Stimulated activated naive CD8-positive, alpha-beta T cell treated with anti-CD3 and anti-CD28 coated beads, Interleukin-15, Interleukin-2, amounts not matched to agents 100 ng/mL and 50 ng/mL, for 24 hours (primary cell): ENCODE measurements around the gene ZNHIT3.
"Not testable (repeated sequence)": the region's sequence is repeated elsewhere in the genome, so short reads cannot be mapped to it uniquely, and the experiment has no call there.

Source experiments
- H3K27ac Mint-ChIP-seq: one replicate; pipeline ENCODE4 v1.8.0; 2021; ENCODE audit warnings: mild to moderate bottlenecking, mixed read lengths
- H3K27me3 Mint-ChIP-seq: one replicate; pipeline ENCODE4 v1.8.0; 2021; ENCODE audit warnings: mixed read lengths
- H3K36me3 Mint-ChIP-seq: one replicate; pipeline ENCODE4 v1.8.0; 2021; ENCODE audit warnings: low read depth, mixed read lengths
- H3K4me1 Mint-ChIP-seq: one replicate; pipeline ENCODE4 v1.8.0; 2021; ENCODE audit warnings: low read depth, mixed read lengths
- H3K4me3 Mint-ChIP-seq: one replicate; pipeline ENCODE4 v1.8.0; 2021; ENCODE audit warnings: mild to moderate bottlenecking, mixed read lengths
- H3K9me3 Mint-ChIP-seq: one replicate; pipeline ENCODE4 v1.8.0; 2021; ENCODE audit warnings: mixed read lengths

The ZNHIT3 gene

GRCh38 chr17:36470499-36470898 lies 16.0 kb upstream of the ZNHIT3 start:
- Mint-ChIP-seq H3K9me3 (no peaks in the 10 kb centered on the region), H3K36me3 (no peaks in the 10 kb centered on the region), H3K4me1 (no peaks in the 10 kb centered on the region), H3K27me3 (peaks cover 35% of the 10 kb centered on the region), H3K27ac (no peak overlapping the region), H3K4me3 (no peak overlapping the region)

GRCh38 chr17:36474571-36474970 lies 11.9 kb upstream of the ZNHIT3 start:
- no peaks in the 10 kb centered on the region for H3K9me3 Mint-ChIP-seq
- H3K36me3 Mint-ChIP-seq: no peaks in the 10 kb centered on the region
- no peak overlapping the region for H3K27ac Mint-ChIP-seq
- H3K4me1 Mint-ChIP-seq: no peaks in the 10 kb centered on the region
- H3K4me3 Mint-ChIP-seq: no peak overlapping the region
- H3K27me3 Mint-ChIP-seq: peaks cover 30% of the 10 kb centered on the region

- no peaks in the 10 kb centered on the region for H3K4me1 Mint-ChIP-seq
- H3K27me3 Mint-ChIP-seq: peaks cover 33% of the 10 kb centered on the region
- no peaks in the 10 kb centered on the region for H3K36me3 Mint-ChIP-seq
- no peak overlapping the region for H3K27ac Mint-ChIP-seq
- no peak overlapping the region for H3K4me3 Mint-ChIP-seq
- H3K9me3 Mint-ChIP-seq: no peaks in the 10 kb centered on the region
These were observed 11.0 kb upstream of the ZNHIT3 start for GRCh38 chr17:36475346-36475970.

DNA sequence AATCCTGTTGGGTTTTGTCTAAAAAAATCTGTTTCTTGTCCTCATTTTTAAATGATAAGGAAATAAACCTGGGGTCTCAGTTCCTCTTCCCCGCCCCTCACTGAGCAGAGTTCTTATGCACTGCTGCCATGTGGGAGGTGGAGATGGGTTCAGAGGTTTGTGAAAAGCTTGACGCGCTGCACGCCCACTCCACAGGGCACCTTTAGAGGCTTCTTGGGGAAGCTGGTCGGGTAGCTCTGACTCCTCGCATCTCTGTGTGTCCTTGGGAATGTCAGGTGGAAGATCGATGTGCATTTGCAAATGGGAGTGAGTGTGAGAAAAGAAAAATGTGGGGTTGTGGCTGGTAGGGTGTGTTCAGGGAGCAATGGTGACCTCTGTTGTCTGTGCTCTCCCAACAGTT lies 4.7 kb upstream of the ZNHIT3 start:
- peaks cover 35% of the 10 kb centered on the region for H3K27me3 Mint-ChIP-seq
- peaks cover 27% of the 10 kb centered on the region for H3K4me1 Mint-ChIP-seq
- no peaks in the 10 kb centered on the region for H3K9me3 Mint-ChIP-seq
- peak overlapping the region; percentile 2 for H3K27ac Mint-ChIP-seq
- no peaks in the 10 kb centered on the region for H3K36me3 Mint-ChIP-seq
- no peak overlapping the region for H3K4me3 Mint-ChIP-seq

DNA sequence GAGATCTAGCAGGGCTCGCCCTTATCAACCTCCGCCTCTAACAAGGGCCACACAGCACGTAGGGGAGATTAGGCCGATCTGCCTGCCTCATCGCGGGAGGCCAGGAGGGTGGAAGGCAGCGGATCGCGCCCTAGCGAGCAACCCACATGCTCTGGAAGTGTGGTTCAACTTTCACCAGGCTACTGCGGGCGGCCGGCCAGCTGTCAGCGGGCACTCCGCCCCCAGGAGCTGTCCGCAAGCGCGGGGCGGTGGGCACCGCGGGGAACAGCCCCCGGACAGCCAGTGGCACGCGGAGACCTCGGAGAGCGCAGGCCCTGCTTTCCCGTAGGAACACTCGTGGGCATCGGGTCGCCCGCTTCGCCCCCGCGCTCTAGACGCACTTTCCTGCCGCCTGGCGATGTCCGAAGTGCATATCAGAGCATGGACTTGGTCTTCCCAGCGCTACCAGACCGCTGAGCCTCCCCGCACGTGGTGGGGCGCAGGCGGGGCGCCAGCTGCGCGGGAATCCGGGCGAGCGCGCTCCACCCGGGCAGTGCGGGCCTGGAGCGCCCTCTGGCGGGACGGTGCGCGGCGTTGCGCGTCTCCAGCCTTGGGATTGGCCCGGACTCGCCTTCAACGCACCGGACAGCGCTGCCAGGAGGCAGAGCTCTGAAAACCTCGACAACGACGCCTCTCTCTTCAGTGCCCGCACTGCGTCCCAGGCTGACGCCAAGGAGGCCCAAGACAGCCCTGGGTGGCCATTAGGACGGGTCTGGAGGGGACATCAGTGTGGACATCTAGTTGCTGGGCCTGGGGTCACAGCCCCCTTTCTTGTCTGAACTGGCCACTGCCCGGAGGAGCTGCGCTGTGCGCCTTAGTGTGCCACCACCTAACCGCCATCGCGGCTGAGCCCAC lies 3.6 kb upstream of the ZNHIT3 start:
- H3K27ac Mint-ChIP-seq: peak overlapping the region; percentile 36
- H3K4me3 Mint-ChIP-seq: peak overlapping the region; percentile 49
- peaks cover 37% of the 10 kb centered on the region for H3K4me1 Mint-ChIP-seq
- peaks cover 26% of the 10 kb centered on the region for H3K27me3 Mint-ChIP-seq
- H3K36me3 Mint-ChIP-seq: no peaks in the 10 kb centered on the region
- no peaks in the 10 kb centered on the region for H3K9me3 Mint-ChIP-seq

- H3K36me3 Mint-ChIP-seq, H3K27ac Mint-ChIP-seq, H3K9me3 Mint-ChIP-seq, H3K4me3 Mint-ChIP-seq: not testable (repeated sequence)
- H3K4me1 Mint-ChIP-seq: peaks cover 42% of the 10 kb centered on the region
- H3K27me3 Mint-ChIP-seq: peaks cover 25% of the 10 kb centered on the region
These were observed 2.5 kb upstream of the ZNHIT3 start for GRCh38 chr17:36484021-36484420.

GRCh38 chr17:36485027-36485426 lies 1.5 kb upstream of the ZNHIT3 start:
- Mint-ChIP-seq H3K36me3 (peaks cover 11% of the 10 kb centered on the region), H3K9me3 (no peaks in the 10 kb centered on the region), H3K4me3 (peak overlapping the region; percentile 99), H3K27me3 (peaks cover 18% of the 10 kb centered on the region), H3K4me1 (peaks cover 51% of the 10 kb centered on the region), H3K27ac (no peak overlapping the region)

DNA sequence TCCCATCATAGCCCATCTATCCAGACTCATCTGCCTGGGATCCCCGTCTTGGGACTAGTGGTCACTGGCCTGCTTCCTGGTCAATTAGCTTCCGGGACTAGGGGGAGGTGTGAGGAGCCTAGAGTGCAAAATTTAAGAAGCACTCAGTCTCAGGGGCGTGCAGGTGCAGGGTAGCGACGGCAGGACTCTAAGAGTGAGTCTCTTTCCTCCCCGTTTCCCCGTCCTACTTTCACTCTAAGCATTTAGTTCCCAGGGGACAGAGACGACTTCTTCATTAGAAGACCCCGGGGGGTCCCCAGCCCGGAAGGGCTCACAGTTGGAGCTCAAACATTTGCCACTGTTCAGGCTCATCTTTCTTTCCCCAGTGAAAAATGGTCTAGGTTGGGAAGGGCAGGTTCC lies 677 bp upstream of the ZNHIT3 start:
- H3K9me3 Mint-ChIP-seq: no peaks in the 10 kb centered on the region
- peaks cover 16% of the 10 kb centered on the region for H3K36me3 Mint-ChIP-seq
- peak overlapping the region; percentile 99 for H3K27ac Mint-ChIP-seq
- H3K4me3 Mint-ChIP-seq: peak overlapping the region; percentile 99
- H3K4me1 Mint-ChIP-seq: peaks cover 55% of the 10 kb centered on the region
- peaks cover 14% of the 10 kb centered on the region for H3K27me3 Mint-ChIP-seq

GRCh38 chr17:36493956-36494355 lies 7.5 kb downstream of the ZNHIT3 start:
- H3K27ac Mint-ChIP-seq: peak overlapping the region; percentile 26

GRCh38 chr17:36494674-36495073 lies 8.2 kb downstream of the ZNHIT3 start:
- H3K4me3 Mint-ChIP-seq: no peak overlapping the region
- H3K27me3 Mint-ChIP-seq: no peaks in the 10 kb centered on the region
- H3K36me3 Mint-ChIP-seq: peaks cover 72% of the 10 kb centered on the region
- peaks cover 24% of the 10 kb centered on the region for H3K4me1 Mint-ChIP-seq
- no peaks in the 10 kb centered on the region for H3K9me3 Mint-ChIP-seq
- H3K27ac Mint-ChIP-seq: no peak overlapping the region

More at GRCh38 chr17:36493956-36494355, 7.5 kb downstream of the ZNHIT3 start:
- peaks cover 73% of the 10 kb centered on the region for H3K36me3 Mint-ChIP-seq
- no peak overlapping the region for H3K4me3 Mint-ChIP-seq
- peaks cover 30% of the 10 kb centered on the region for H3K4me1 Mint-ChIP-seq
- H3K9me3 Mint-ChIP-seq: no peaks in the 10 kb centered on the region
- no peaks in the 10 kb centered on the region for H3K27me3 Mint-ChIP-seq

- H3K4me3 Mint-ChIP-seq: no peak overlapping the region
- H3K27ac Mint-ChIP-seq: peak overlapping the region; percentile 49
- no peaks in the 10 kb centered on the region for H3K9me3 Mint-ChIP-seq
- H3K27me3 Mint-ChIP-seq: no peaks in the 10 kb centered on the region
- peaks cover 68% of the 10 kb centered on the region for H3K36me3 Mint-ChIP-seq
- H3K4me1 Mint-ChIP-seq: peaks cover 20% of the 10 kb centered on the region
These were observed 8.6 kb downstream of the ZNHIT3 start for GRCh38 chr17:36495076-36495578.

GRCh38 chr17:36496018-36496789 lies 9.7 kb downstream of the ZNHIT3 start:
- peaks cover 14% of the 10 kb centered on the region for H3K4me1 Mint-ChIP-seq
- no peak overlapping the region for H3K27ac Mint-ChIP-seq
- no peaks in the 10 kb centered on the region for H3K27me3 Mint-ChIP-seq
- no peak overlapping the region for H3K4me3 Mint-ChIP-seq
- H3K9me3 Mint-ChIP-seq: no peaks in the 10 kb centered on the region
- H3K36me3 Mint-ChIP-seq: peaks cover 62% of the 10 kb centered on the region

GRCh38 chr17:36498155-36498554 lies 11.7 kb downstream of the ZNHIT3 start:
- Mint-ChIP-seq H3K4me3 (no peak overlapping the region), H3K36me3 (peaks cover 60% of the 10 kb centered on the region), H3K27me3 (no peaks in the 10 kb centered on the region), H3K4me1 (no peaks in the 10 kb centered on the region), H3K27ac (no peak overlapping the region), H3K9me3 (no peaks in the 10 kb centered on the region)

- H3K36me3 Mint-ChIP-seq: peaks cover 56% of the 10 kb centered on the region
- no peak overlapping the region for H3K4me3 Mint-ChIP-seq
- peak overlapping the region; percentile 40 for H3K27ac Mint-ChIP-seq
These were observed 12.2 kb downstream of the ZNHIT3 start for GRCh38 chr17:36498560-36499300.

More at GRCh38 chr17:36498560-36499300, 12.2 kb downstream of the ZNHIT3 start:
- Mint-ChIP-seq H3K27me3 (no peaks in the 10 kb centered on the region), H3K4me1 (no peaks in the 10 kb centered on the region), H3K9me3 (no peaks in the 10 kb centered on the region)
